ENCODE measurements around the gene TAF7.

GRCh38 chr5:141330299-141331080, 9.9 kb upstream of the TAF7 start, which contains the start of gene PCDHGA1:
- TF ChIP-seq CTCF (IDR thresholded peaks at IDR 0.05; ENCODE audit: low read depth, low read length, poor library complexity, severe bottlenecking) (peak; percentile 58), EZH2phosphoT487 (IDR thresholded peaks at IDR 0.05; ENCODE audit: borderline replicate concordance, low read length) (no peak)

Measured in DOHH2 (cell line).